ENCODE data around the gene ASB3. TPM values are rescaled to one million over a fixed set of nuclear protein-coding genes. Genes with fewer than 3 reads are reported as not detected.
"Not testable (repeated sequence)": the region's sequence is repeated elsewhere in the genome, so short reads cannot be mapped to it uniquely, and the experiment has no call there.

Gene ASB3
- polyA plus RNA-seq, 1 donor: 11.7 TPM

GRCh38 chr2:53660886-53661285 lies 125.9 kb downstream of the ASB3 start:
- no CpG with 5 or more reads among the region's 2 CpGs for WGBS (ENCODE audit: insufficient coverage, low lambda C conversion rate)
- Histone ChIP-seq H3K4me1 (ENCODE audit: control insufficient read depth, insufficient read depth, low read length) (no peaks in the 10 kb centered on the region), H3K9me3 (ENCODE audit: control insufficient read depth, low read depth, low read length) (no peaks in the 10 kb centered on the region), H3K4me3 (ENCODE audit: low read length) (no peak overlapping the region), H3K27me3 (ENCODE audit: control insufficient read depth, insufficient read depth, low read length) (no peaks in the 10 kb centered on the region), H3K27ac (ENCODE audit: low read length) (no peak overlapping the region), H3K36me3 (ENCODE audit: control insufficient read depth, insufficient read depth, low read length) (no peaks in the 10 kb centered on the region)
- no peak for DNase-seq

- WGBS (ENCODE audit: insufficient coverage, low lambda C conversion rate): 83% methylated on average over 1 of the region's 4 CpGs
- H3K27ac ChIP-seq (ENCODE audit: low read length); H3K4me1 ChIP-seq (ENCODE audit: control insufficient read depth, insufficient read depth, low read length); H3K27me3 ChIP-seq (ENCODE audit: control insufficient read depth, insufficient read depth, low read length); H3K4me3 ChIP-seq (ENCODE audit: low read length); H3K9me3 ChIP-seq (ENCODE audit: control insufficient read depth, low read depth, low read length); DNase-seq; H3K36me3 ChIP-seq (ENCODE audit: control insufficient read depth, insufficient read depth, low read length): not testable (repeated sequence)
Measured at GRCh38 chr2:53658474-53658873, 128.3 kb downstream of the ASB3 start.

- no peaks in the 10 kb centered on the region for H3K4me1 ChIP-seq (ENCODE audit: control insufficient read depth, insufficient read depth, low read length)
- H3K27ac ChIP-seq (ENCODE audit: low read length): no peak overlapping the region
- DNase-seq: no peak
- no peaks in the 10 kb centered on the region for H3K9me3 ChIP-seq (ENCODE audit: control insufficient read depth, low read depth, low read length)
- WGBS (ENCODE audit: insufficient coverage, low lambda C conversion rate): 80% methylated on average over 1 of the region's 1 CpG
- no peaks in the 10 kb centered on the region for H3K27me3 ChIP-seq (ENCODE audit: control insufficient read depth, insufficient read depth, low read length)
- H3K4me3 ChIP-seq (ENCODE audit: low read length): no peak overlapping the region
- H3K36me3 ChIP-seq (ENCODE audit: control insufficient read depth, insufficient read depth, low read length): no peaks in the 10 kb centered on the region
Measured at GRCh38 chr2:53655256-53655655, 131.5 kb downstream of the ASB3 start.

GRCh38 chr2:53654396-53654795 lies 132.4 kb downstream of the ASB3 start:
- no peak overlapping the region for H3K27ac ChIP-seq (ENCODE audit: low read length)
- DNase-seq: no peak
- no peak overlapping the region for H3K4me3 ChIP-seq (ENCODE audit: low read length)

GRCh38 chr2:53652131-53652530 lies 134.6 kb downstream of the ASB3 start:
- WGBS (ENCODE audit: insufficient coverage, low lambda C conversion rate): no CpG with 5 or more reads among the region's 2 CpGs
- H3K4me3 ChIP-seq (ENCODE audit: low read length): no peak overlapping the region
- H3K27me3 ChIP-seq (ENCODE audit: control insufficient read depth, insufficient read depth, low read length): no peaks in the 10 kb centered on the region
- DNase-seq: no peak
- H3K4me1 ChIP-seq (ENCODE audit: control insufficient read depth, insufficient read depth, low read length): no peaks in the 10 kb centered on the region
- no peaks in the 10 kb centered on the region for H3K9me3 ChIP-seq (ENCODE audit: control insufficient read depth, low read depth, low read length)
- no peaks in the 10 kb centered on the region for H3K36me3 ChIP-seq (ENCODE audit: control insufficient read depth, insufficient read depth, low read length)
- H3K27ac ChIP-seq (ENCODE audit: low read length): no peak overlapping the region

More at GRCh38 chr2:53654396-53654795, 132.4 kb downstream of the ASB3 start:
- no peaks in the 10 kb centered on the region for H3K9me3 ChIP-seq (ENCODE audit: control insufficient read depth, low read depth, low read length)
- H3K36me3 ChIP-seq (ENCODE audit: control insufficient read depth, insufficient read depth, low read length): no peaks in the 10 kb centered on the region
- no peaks in the 10 kb centered on the region for H3K27me3 ChIP-seq (ENCODE audit: control insufficient read depth, insufficient read depth, low read length)
- H3K4me1 ChIP-seq (ENCODE audit: control insufficient read depth, insufficient read depth, low read length): no peaks in the 10 kb centered on the region

- no peak overlapping the region for H3K4me3 ChIP-seq (ENCODE audit: low read length)
- H3K27ac ChIP-seq (ENCODE audit: low read length): no peak overlapping the region
- no peaks in the 10 kb centered on the region for H3K27me3 ChIP-seq (ENCODE audit: control insufficient read depth, insufficient read depth, low read length)
- no peaks in the 10 kb centered on the region for H3K9me3 ChIP-seq (ENCODE audit: control insufficient read depth, low read depth, low read length)
- WGBS (ENCODE audit: insufficient coverage, low lambda C conversion rate): no CpG with 5 or more reads among the region's 2 CpGs
- H3K4me1 ChIP-seq (ENCODE audit: control insufficient read depth, insufficient read depth, low read length): no peaks in the 10 kb centered on the region
- no peaks in the 10 kb centered on the region for H3K36me3 ChIP-seq (ENCODE audit: control insufficient read depth, insufficient read depth, low read length)
- no peak for DNase-seq
Measured at GRCh38 chr2:53646788-53647187, 140.0 kb downstream of the ASB3 start.

GRCh38 chr2:53641290-53641689 lies 145.5 kb downstream of the ASB3 start:
- Histone ChIP-seq H3K4me1 (ENCODE audit: control insufficient read depth, insufficient read depth, low read length) (no peaks in the 10 kb centered on the region), H3K27ac (ENCODE audit: low read length) (no peak overlapping the region), H3K27me3 (ENCODE audit: control insufficient read depth, insufficient read depth, low read length) (no peaks in the 10 kb centered on the region), H3K4me3 (ENCODE audit: low read length) (no peak overlapping the region), H3K36me3 (ENCODE audit: control insufficient read depth, insufficient read depth, low read length) (no peaks in the 10 kb centered on the region), H3K9me3 (ENCODE audit: control insufficient read depth, low read depth, low read length) (no peaks in the 10 kb centered on the region)
- no peak for DNase-seq
- WGBS (ENCODE audit: insufficient coverage, low lambda C conversion rate): no CpG with 5 or more reads among the region's 7 CpGs

GRCh38 chr2:53640466-53640865 lies 146.3 kb downstream of the ASB3 start:
- Histone ChIP-seq H3K27me3 (ENCODE audit: control insufficient read depth, insufficient read depth, low read length) (no peaks in the 10 kb centered on the region), H3K4me3 (ENCODE audit: low read length) (no peak overlapping the region), H3K27ac (ENCODE audit: low read length) (no peak overlapping the region), H3K9me3 (ENCODE audit: control insufficient read depth, low read depth, low read length) (no peaks in the 10 kb centered on the region), H3K36me3 (ENCODE audit: control insufficient read depth, insufficient read depth, low read length) (no peaks in the 10 kb centered on the region), H3K4me1 (ENCODE audit: control insufficient read depth, insufficient read depth, low read length) (no peaks in the 10 kb centered on the region)
- WGBS (ENCODE audit: insufficient coverage, low lambda C conversion rate): 100% methylated on average over 2 of the region's 3 CpGs
- no peak for DNase-seq

- Histone ChIP-seq H3K4me1 (ENCODE audit: control insufficient read depth, insufficient read depth, low read length) (no peaks in the 10 kb centered on the region), H3K4me3 (ENCODE audit: low read length) (no peak overlapping the region), H3K36me3 (ENCODE audit: control insufficient read depth, insufficient read depth, low read length) (no peaks in the 10 kb centered on the region), H3K27me3 (ENCODE audit: control insufficient read depth, insufficient read depth, low read length) (no peaks in the 10 kb centered on the region), H3K9me3 (ENCODE audit: control insufficient read depth, low read depth, low read length) (no peaks in the 10 kb centered on the region), H3K27ac (ENCODE audit: low read length) (no peak overlapping the region)
- no CpG with 5 or more reads among the region's 6 CpGs for WGBS (ENCODE audit: insufficient coverage, low lambda C conversion rate)
- no peak for DNase-seq
Measured at GRCh38 chr2:53636596-53636995, 150.2 kb downstream of the ASB3 start.

- H3K4me1 ChIP-seq (ENCODE audit: control insufficient read depth, insufficient read depth, low read length): no peaks in the 10 kb centered on the region
- no peaks in the 10 kb centered on the region for H3K9me3 ChIP-seq (ENCODE audit: control insufficient read depth, low read depth, low read length)
- no peaks in the 10 kb centered on the region for H3K27me3 ChIP-seq (ENCODE audit: control insufficient read depth, insufficient read depth, low read length)
- no CpG with 5 or more reads among the region's 4 CpGs for WGBS (ENCODE audit: insufficient coverage, low lambda C conversion rate)
- H3K36me3 ChIP-seq (ENCODE audit: control insufficient read depth, insufficient read depth, low read length): no peaks in the 10 kb centered on the region
- H3K27ac ChIP-seq (ENCODE audit: low read length): no peak overlapping the region
- no peak for DNase-seq
- no peak overlapping the region for H3K4me3 ChIP-seq (ENCODE audit: low read length)
Measured at GRCh38 chr2:53636109-53636508, 150.6 kb downstream of the ASB3 start.

GRCh38 chr2:53635694-53636093 lies 151.1 kb downstream of the ASB3 start:
- no peaks in the 10 kb centered on the region for H3K9me3 ChIP-seq (ENCODE audit: control insufficient read depth, low read depth, low read length)
- DNase-seq: no peak
- H3K27me3 ChIP-seq (ENCODE audit: control insufficient read depth, insufficient read depth, low read length): no peaks in the 10 kb centered on the region
- H3K36me3 ChIP-seq (ENCODE audit: control insufficient read depth, insufficient read depth, low read length): no peaks in the 10 kb centered on the region
- 100% methylated on average over 1 of the region's 3 CpGs for WGBS (ENCODE audit: insufficient coverage, low lambda C conversion rate)
- no peak overlapping the region for H3K27ac ChIP-seq (ENCODE audit: low read length)
- no peaks in the 10 kb centered on the region for H3K4me1 ChIP-seq (ENCODE audit: control insufficient read depth, insufficient read depth, low read length)
- no peak overlapping the region for H3K4me3 ChIP-seq (ENCODE audit: low read length)

Measured in large intestine (tissue), 3 donors.